ENCODE results near the gene KIF1A. TPM values are rescaled to one million over a fixed set of nuclear protein-coding genes. Genes with fewer than 3 reads are reported as not detected.

Gene KIF1A
- total RNA-seq, 1 experiment from 2014 or later = not detected

DNA sequence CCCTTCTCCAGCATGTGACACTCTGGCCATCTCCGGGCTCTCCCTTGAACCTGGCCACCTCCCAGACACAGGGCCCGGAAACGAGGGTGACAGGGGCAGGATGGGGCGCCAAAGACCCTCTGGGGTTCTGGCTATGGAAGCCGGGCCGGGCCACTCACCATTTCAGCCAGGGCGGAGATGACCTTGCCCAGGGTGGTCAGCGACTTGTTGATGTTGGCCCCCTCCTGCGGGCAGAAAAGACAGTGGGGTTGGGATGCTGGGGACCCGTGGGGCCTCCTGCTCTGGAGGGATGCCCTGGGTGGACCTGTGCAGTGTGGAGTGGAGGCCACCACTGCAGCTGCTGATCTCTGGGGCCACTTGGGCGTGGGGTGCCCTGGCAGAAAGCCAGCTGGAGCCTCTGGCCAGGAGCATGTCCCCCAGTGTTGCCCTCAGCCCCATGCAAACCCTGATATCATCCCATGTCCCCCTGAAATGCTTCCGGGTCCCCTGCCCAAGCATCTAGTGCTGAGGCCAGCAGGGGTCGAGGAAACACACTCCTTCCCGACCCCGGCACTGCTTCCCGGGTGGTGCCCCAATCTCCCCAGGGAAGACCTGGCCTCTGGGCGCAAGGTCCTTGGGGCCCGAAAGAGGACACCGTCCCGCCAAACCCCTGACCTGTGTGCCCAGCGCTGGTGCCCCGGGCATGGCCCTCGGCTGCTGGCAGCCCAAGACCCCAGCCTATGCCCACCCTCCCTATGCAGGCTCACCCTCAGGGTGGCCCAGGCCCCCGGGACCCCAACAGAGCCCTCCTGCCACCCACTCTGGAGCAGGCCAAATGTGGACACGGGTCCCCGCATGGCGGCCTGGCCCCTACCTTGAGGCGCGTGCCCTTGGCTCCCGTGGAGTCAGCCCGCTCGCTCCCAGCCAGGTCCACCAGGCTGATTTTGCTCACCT is 36.9 kb downstream of the KIF1A start:
- no peaks in the 10 kb centered on the region for H3K9me2 ChIP-seq (replicated peaks; ENCODE audit: low read length)
- no peak overlapping the region for H3K4me2 ChIP-seq (ENCODE audit: low read length)
- DNase-seq = no peak
- no peaks in the 10 kb centered on the region for H3K27me3 ChIP-seq (ENCODE audit: low read length)
- ATAC-seq = no peak
- H3F3A ChIP-seq (ENCODE audit: low read length, unreplicated experiment) = no peaks in the 10 kb centered on the region
- CTCF ChIA-PET = no interaction called here
- POLR2A ChIA-PET (ENCODE audit: unreplicated experiment) = no interaction called here
- no TSS peak for BruUV-seq (replicated peaks)
- H4K20me1 ChIP-seq (ENCODE audit: low read length) = no peaks in the 10 kb centered on the region
- H3K9me3 ChIP-seq (ENCODE audit: low read length) = no peaks in the 10 kb centered on the region
- H3K36me3 ChIP-seq (ENCODE audit: low read depth, low read length) = no peaks in the 10 kb centered on the region
- H3K9ac ChIP-seq (ENCODE audit: low read length) = no peak overlapping the region
- no peaks in the 10 kb centered on the region for H3K4me1 ChIP-seq (ENCODE audit: insufficient read depth, low read length)
- TF ChIP-seq EZH2 (IDR thresholded peaks at IDR 0.05; ENCODE audit: low read length, unreplicated experiment) (no peak), EZH2phosphoT487 (IDR thresholded peaks at IDR 0.05; ENCODE audit: borderline replicate concordance, low read length) (no peak)
- TF ChIP-seq, protein P1, sequence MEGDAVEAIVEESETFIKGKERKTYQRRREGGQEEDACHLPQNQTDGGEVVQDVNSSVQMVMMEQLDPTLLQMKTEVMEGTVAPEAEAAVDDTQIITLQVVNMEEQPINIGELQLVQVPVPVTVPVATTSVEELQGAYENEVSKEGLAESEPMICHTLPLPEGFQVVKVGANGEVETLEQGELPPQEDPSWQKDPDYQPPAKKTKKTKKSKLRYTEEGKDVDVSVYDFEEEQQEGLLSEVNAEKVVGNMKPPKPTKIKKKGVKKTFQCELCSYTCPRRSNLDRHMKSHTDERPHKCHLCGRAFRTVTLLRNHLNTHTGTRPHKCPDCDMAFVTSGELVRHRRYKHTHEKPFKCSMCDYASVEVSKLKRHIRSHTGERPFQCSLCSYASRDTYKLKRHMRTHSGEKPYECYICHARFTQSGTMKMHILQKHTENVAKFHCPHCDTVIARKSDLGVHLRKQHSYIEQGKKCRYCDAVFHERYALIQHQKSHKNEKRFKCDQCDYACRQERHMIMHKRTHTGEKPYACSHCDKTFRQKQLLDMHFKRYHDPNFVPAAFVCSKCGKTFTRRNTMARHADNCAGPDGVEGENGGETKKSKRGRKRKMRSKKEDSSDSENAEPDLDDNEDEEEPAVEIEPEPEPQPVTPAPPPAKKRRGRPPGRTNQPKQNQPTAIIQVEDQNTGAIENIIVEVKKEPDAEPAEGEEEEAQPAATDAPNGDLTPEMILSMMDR (conservative IDR thresholded peaks at IDR 0.05; ENCODE audit: low read depth, low read length) = no peak
- no peak overlapping the region for H3K27ac ChIP-seq (ENCODE audit: low read length)
- no peak overlapping the region for H3K4me3 ChIP-seq (ENCODE audit: low read length)
- H3K79me2 ChIP-seq (ENCODE audit: low read length) = no peaks in the 10 kb centered on the region
- intact Hi-C loops (cut with micrococcal nuclease) = no loop called here
- H2AFZ ChIP-seq (ENCODE audit: low read length) = no peak overlapping the region

DNA sequence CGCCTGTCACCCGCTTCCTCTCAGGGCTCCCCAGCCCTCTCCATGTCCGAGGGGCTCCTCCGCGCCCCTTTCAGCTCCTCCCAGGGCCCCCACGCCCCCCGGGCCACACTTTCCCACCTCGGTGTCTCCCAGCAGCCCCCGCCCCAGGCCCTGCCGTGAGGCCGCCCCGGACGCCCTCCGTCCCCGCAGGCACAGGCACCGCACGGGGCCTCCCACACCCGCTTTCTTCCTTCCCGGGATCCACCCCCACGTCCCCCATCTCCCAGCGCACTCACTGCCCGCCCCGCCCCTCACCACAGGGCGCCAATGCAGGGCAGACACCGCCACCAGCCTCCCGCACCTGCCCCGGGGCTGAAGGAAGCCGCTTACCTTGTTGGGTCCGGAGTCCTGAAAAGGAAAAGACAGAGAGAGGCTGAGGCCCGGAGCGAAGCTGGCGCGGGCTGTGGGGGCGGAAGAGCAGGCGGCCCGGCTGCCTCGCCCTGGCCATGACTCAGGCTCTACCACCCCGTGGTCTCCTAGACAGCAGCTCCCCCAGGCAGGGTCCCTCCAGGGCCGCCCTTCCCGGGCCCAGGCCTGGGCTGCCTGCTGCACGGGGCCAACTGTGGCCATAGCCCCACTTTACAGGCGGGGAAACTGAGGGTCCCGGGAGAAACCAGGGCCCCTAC is 37.7 kb downstream of the KIF1A start:
- Histone ChIP-seq H2AFZ (ENCODE audit: low read length) (no peak overlapping the region), H3F3A (ENCODE audit: low read length, unreplicated experiment) (no peaks in the 10 kb centered on the region), H4K20me1 (ENCODE audit: low read length) (no peaks in the 10 kb centered on the region), H3K9me3 (ENCODE audit: low read length) (no peaks in the 10 kb centered on the region), H3K27me3 (ENCODE audit: low read length) (no peaks in the 10 kb centered on the region), H3K4me3 (ENCODE audit: low read length) (no peak overlapping the region), H3K4me2 (ENCODE audit: low read length) (no peak overlapping the region), H3K9me2 (replicated peaks; ENCODE audit: low read length) (no peaks in the 10 kb centered on the region), H3K9ac (ENCODE audit: low read length) (no peak overlapping the region), H3K79me2 (ENCODE audit: low read length) (no peaks in the 10 kb centered on the region), H3K27ac (ENCODE audit: low read length) (no peak overlapping the region), H3K4me1 (ENCODE audit: insufficient read depth, low read length) (no peaks in the 10 kb centered on the region), H3K36me3 (ENCODE audit: low read depth, low read length) (no peaks in the 10 kb centered on the region)
- TF ChIP-seq EZH2phosphoT487 (IDR thresholded peaks at IDR 0.05; ENCODE audit: borderline replicate concordance, low read length) (no peak), EZH2 (IDR thresholded peaks at IDR 0.05; ENCODE audit: low read length, unreplicated experiment) (no peak)
- TF ChIP-seq, protein P1 (conservative IDR thresholded peaks at IDR 0.05; ENCODE audit: low read depth, low read length) = no peak
- intact Hi-C loops (cut with micrococcal nuclease) = no loop called here
- DNase-seq (no peak), ATAC-seq (no peak)
- BruUV-seq (replicated peaks) = no TSS peak
- POLR2A ChIA-PET (ENCODE audit: unreplicated experiment) = no interaction called here
- CTCF ChIA-PET = no interaction called here
